ENCODE data around the gene AGRN. TPM values are rescaled to one million over a fixed set of nuclear protein-coding genes. Genes with fewer than 3 reads are reported as not detected.
"Not testable (repeated sequence)": the region's sequence is repeated elsewhere in the genome, so short reads cannot be mapped to it uniquely, and the experiment has no call there.

AGRN gene
- total and polyA plus RNA-seq, 9 donors, result 2.7 to 138 (median 14.3) TPM

GRCh38 chr1:983798-984475, 36.0 kb upstream of the AGRN start:
- intact Hi-C loops (cut with DNase I), result loop anchor here in 2 of 4 donors (2.0 to 10.0 kb wide), 2 partner anchors 79 to 311 kb away; no protein-coding TSS in a partner anchor
- TF ChIP-seq EP300 (IDR thresholded peaks at IDR 0.05), result no peak
- TF ChIP-seq POLR2A (IDR thresholded peaks at IDR 0.05), result no peak
- TF ChIP-seq, protein P1, sequence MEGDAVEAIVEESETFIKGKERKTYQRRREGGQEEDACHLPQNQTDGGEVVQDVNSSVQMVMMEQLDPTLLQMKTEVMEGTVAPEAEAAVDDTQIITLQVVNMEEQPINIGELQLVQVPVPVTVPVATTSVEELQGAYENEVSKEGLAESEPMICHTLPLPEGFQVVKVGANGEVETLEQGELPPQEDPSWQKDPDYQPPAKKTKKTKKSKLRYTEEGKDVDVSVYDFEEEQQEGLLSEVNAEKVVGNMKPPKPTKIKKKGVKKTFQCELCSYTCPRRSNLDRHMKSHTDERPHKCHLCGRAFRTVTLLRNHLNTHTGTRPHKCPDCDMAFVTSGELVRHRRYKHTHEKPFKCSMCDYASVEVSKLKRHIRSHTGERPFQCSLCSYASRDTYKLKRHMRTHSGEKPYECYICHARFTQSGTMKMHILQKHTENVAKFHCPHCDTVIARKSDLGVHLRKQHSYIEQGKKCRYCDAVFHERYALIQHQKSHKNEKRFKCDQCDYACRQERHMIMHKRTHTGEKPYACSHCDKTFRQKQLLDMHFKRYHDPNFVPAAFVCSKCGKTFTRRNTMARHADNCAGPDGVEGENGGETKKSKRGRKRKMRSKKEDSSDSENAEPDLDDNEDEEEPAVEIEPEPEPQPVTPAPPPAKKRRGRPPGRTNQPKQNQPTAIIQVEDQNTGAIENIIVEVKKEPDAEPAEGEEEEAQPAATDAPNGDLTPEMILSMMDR (IDR thresholded peaks at IDR 0.05), result peak; percentile 33 to 80 (median 49)
- no peaks in the 10 kb centered on the region for H3K9me3 ChIP-seq
- no peaks in the 10 kb centered on the region for H3K4me1 ChIP-seq (ENCODE audit: insufficient read depth)
- H3K27ac ChIP-seq, result no peak overlapping the region
- WGBS, 3 donors, result 15 to 22% (median 21%) methylated on average over 26 to 29 of the region's 29 CpGs
- H3K4me3 ChIP-seq, result no peak overlapping the region
- DNase-seq, result peak in 4 of 5 donors; percentile 37 to 71 (median 62)
- no peaks in the 10 kb centered on the region for H3K36me3 ChIP-seq
- H3K27me3 ChIP-seq, result no peaks in the 10 kb centered on the region

GRCh38 chr1:984476-984814, 35.5 kb upstream of the AGRN start:
- intact Hi-C loops (cut with DNase I), result loop anchor here in 2 of 4 donors (2.0 to 10.0 kb wide), 2 partner anchors 78 to 310 kb away; no protein-coding TSS in a partner anchor
- 38 to 56% (median 47%) methylated on average over 12 of the region's 12 CpGs for WGBS, 3 donors

DNA sequence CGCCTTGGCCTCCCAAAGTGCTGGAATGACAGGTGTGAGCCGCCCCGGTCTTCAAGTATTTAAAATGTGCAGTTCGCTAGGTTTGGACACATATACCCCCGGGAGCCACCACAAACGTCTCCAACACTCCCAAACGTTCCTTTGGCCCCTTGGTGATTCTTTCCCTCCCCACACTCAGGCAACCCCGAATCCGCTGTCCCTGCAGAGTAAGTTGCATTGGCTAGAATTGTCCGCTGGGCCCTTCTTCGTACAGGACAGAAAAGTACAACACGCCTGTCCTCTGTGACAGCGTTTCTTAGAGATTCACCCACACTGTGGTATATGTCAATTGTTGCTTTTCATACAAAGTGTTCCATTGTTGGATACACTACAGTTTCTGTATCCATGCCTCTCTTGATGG, 34.8 kb upstream of the AGRN start:
- 69 to 81% (median 75%) methylated on average over 13 of the region's 13 CpGs for WGBS, 3 donors

More at GRCh38 chr1:984476-984814, 35.5 kb upstream of the AGRN start:
- no peaks in the 10 kb centered on the region for H3K9me3 ChIP-seq
- H3K27ac ChIP-seq, result no peak overlapping the region
- no peak for DNase-seq
- H3K27me3 ChIP-seq, result no peaks in the 10 kb centered on the region
- no peak overlapping the region for H3K4me3 ChIP-seq
- H3K36me3 ChIP-seq, result no peaks in the 10 kb centered on the region
- no peak for TF ChIP-seq EP300 (IDR thresholded peaks at IDR 0.05)
- TF ChIP-seq, protein P1 (IDR thresholded peaks at IDR 0.05), result no peak
- no peak for TF ChIP-seq POLR2A (IDR thresholded peaks at IDR 0.05)
- H3K4me1 ChIP-seq (ENCODE audit: insufficient read depth), result no peaks in the 10 kb centered on the region

GRCh38 chr1:988061-988460, 31.9 kb upstream of the AGRN start:
- not testable (repeated sequence) for H3K27ac ChIP-seq; H3K4me1 ChIP-seq (ENCODE audit: insufficient read depth); H3K4me3 ChIP-seq; H3K27me3 ChIP-seq; H3K9me3 ChIP-seq; DNase-seq; H3K36me3 ChIP-seq
- intact Hi-C loops (cut with DNase I), result loop anchor here in 2 of 4 donors (10.0 kb wide), 1 partner anchor 307 kb away; no protein-coding TSS in a partner anchor
- 78 to 88% (median 86%) methylated on average over 5 of the region's 5 CpGs for WGBS, 3 donors

More for the DNA sequence above, 34.8 kb upstream of the AGRN start:
- Histone ChIP-seq H3K27ac (no peak overlapping the region), H3K36me3 (no peaks in the 10 kb centered on the region), H3K9me3 (no peaks in the 10 kb centered on the region), H3K4me3 (no peak overlapping the region), H3K4me1 (ENCODE audit: insufficient read depth) (no peaks in the 10 kb centered on the region), H3K27me3 (no peaks in the 10 kb centered on the region)
- no peak for DNase-seq
- intact Hi-C loops (cut with DNase I), result loop anchor here in 2 of 4 donors (2.0 to 10.0 kb wide), 2 partner anchors 78 to 310 kb away; no protein-coding TSS in a partner anchor
- TF ChIP-seq EP300 (IDR thresholded peaks at IDR 0.05), result no peak

GRCh38 chr1:991275-991674, 28.6 kb upstream of the AGRN start:
- H3K27me3 ChIP-seq; H3K27ac ChIP-seq; DNase-seq; intact Hi-C loops (cut with DNase I); H3K36me3 ChIP-seq; H3K4me1 ChIP-seq (ENCODE audit: insufficient read depth); H3K9me3 ChIP-seq; H3K4me3 ChIP-seq: not testable (repeated sequence)
- WGBS, 3 donors, result 93 to 96% (median 96%) methylated on average over 6 of the region's 6 CpGs

GRCh38 chr1:991895-992294, 28.0 kb upstream of the AGRN start:
- 93 to 94% (median 94%) methylated on average over 10 of the region's 10 CpGs for WGBS, 3 donors
- Histone ChIP-seq H3K27me3 (no peaks in the 10 kb centered on the region), H3K9me3 (peaks cover 0 to 4% of the 10 kb centered on the region in 2 donors), H3K27ac (no peak overlapping the region), H3K4me3 (no peak overlapping the region), H3K4me1 (ENCODE audit: insufficient read depth) (no peaks in the 10 kb centered on the region), H3K36me3 (no peaks in the 10 kb centered on the region)
- no peak for DNase-seq
- no peak for TF ChIP-seq EP300 (IDR thresholded peaks at IDR 0.05)
- TF ChIP-seq POLR2A (IDR thresholded peaks at IDR 0.05), result no peak
- TF ChIP-seq, protein P1 (IDR thresholded peaks at IDR 0.05), result no peak
- intact Hi-C loops (cut with DNase I), result no loop called here

Data from ovary (tissue), 9 donors.